Measurements from ENCODE around the gene RNF181.
A peak's percentile ranks its signal among the peaks of the same experiment; 100 is the strongest.

RNF181 gene

GRCh38 chr2:85596026-85596333 is 435 bp downstream of the RNF181 start:
- no peak for TF ChIP-seq CTCF (IDR thresholded peaks at IDR 0.05; ENCODE audit: insufficient read depth, low read depth, low read length, missing control alignments)
- DNase-seq (ENCODE audit: low read depth) = no peak
- H3K4me3 ChIP-seq (ENCODE audit: low read length) = peak overlapping the region; percentile 90

- DNase-seq (ENCODE audit: low read depth) = no peak
Observed at GRCh38 chr2:85596486-85597143, 1.1 kb downstream of the RNF181 start.

GRCh38 chr2:85597241-85597640 is 1.7 kb downstream of the RNF181 start:
- DNase-seq (ENCODE audit: low read depth) = no peak
- TF ChIP-seq CTCF (IDR thresholded peaks at IDR 0.05; ENCODE audit: insufficient read depth, low read depth, low read length, missing control alignments) = no peak
- H3K4me3 ChIP-seq (ENCODE audit: low read length) = no peak overlapping the region

More at GRCh38 chr2:85596486-85597143, 1.1 kb downstream of the RNF181 start:
- no peak for TF ChIP-seq CTCF (IDR thresholded peaks at IDR 0.05; ENCODE audit: insufficient read depth, low read depth, low read length, missing control alignments)
- peak overlapping the region; percentile 90 for H3K4me3 ChIP-seq (ENCODE audit: low read length)

- no peak overlapping the region for H3K4me3 ChIP-seq (ENCODE audit: low read length)
- TF ChIP-seq CTCF (IDR thresholded peaks at IDR 0.05; ENCODE audit: insufficient read depth, low read depth, low read length, missing control alignments) = no peak
- DNase-seq (ENCODE audit: low read depth) = no peak
Observed at GRCh38 chr2:85598594-85599340, 3.2 kb downstream of the RNF181 start.

GRCh38 chr2:85599468-85600234 is 4.1 kb downstream of the RNF181 start:
- H3K4me3 ChIP-seq (ENCODE audit: low read length) = no peak overlapping the region
- no peak for DNase-seq (ENCODE audit: low read depth)
- TF ChIP-seq CTCF (IDR thresholded peaks at IDR 0.05; ENCODE audit: insufficient read depth, low read depth, low read length, missing control alignments) = no peak

- TF ChIP-seq CTCF (IDR thresholded peaks at IDR 0.05; ENCODE audit: insufficient read depth, low read depth, low read length, missing control alignments) = no peak
- no peak for DNase-seq (ENCODE audit: low read depth)
- H3K4me3 ChIP-seq (ENCODE audit: low read length) = no peak overlapping the region
Observed at GRCh38 chr2:85600235-85600575, 4.7 kb downstream of the RNF181 start.
